Measurements from ENCODE around the gene TARBP1.
"Not testable (repeated sequence)": the region's sequence is repeated elsewhere in the genome, so short reads cannot be mapped to it uniquely, and the experiment has no call there.

TARBP1 gene

GRCh38 chr1:234478481-234479309 lies at the start of gene TARBP1:
Gene TARBP1 (minus strand): TSS chr1:234479179. CDS start chr1:234479103, 76 bp downstream.
- DNase-seq (ENCODE audit: low read depth in 3 of 3): peak; percentile 47 to 72 (median 51)

GRCh38 chr1:234528074-234528865 lies 49.3 kb upstream of the TARBP1 start:
- DNase-seq (ENCODE audit: low read depth in 3 of 3): no peak

- no peak for DNase-seq (ENCODE audit: low read depth in 3 of 3)
These were observed 48.4 kb upstream of the TARBP1 start for GRCh38 chr1:234527346-234527745.

- no peak for DNase-seq (ENCODE audit: low read depth in 3 of 3)
These were observed 47.9 kb upstream of the TARBP1 start for GRCh38 chr1:234526922-234527321.

- no peak for DNase-seq (ENCODE audit: low read depth in 3 of 3)
These were observed 46.3 kb upstream of the TARBP1 start for GRCh38 chr1:234525099-234525799.

- DNase-seq (ENCODE audit: low read depth in 3 of 3): no peak
These were observed 42.9 kb upstream of the TARBP1 start for GRCh38 chr1:234521836-234522235.

- DNase-seq (ENCODE audit: low read depth in 3 of 3): no peak
These were observed 42.2 kb upstream of the TARBP1 start for GRCh38 chr1:234520908-234521817.

GRCh38 chr1:234519506-234519905 lies 40.5 kb upstream of the TARBP1 start:
- DNase-seq (ENCODE audit: low read depth in 3 of 3): no peak

GRCh38 chr1:234518876-234519275 lies 39.9 kb upstream of the TARBP1 start:
- DNase-seq (ENCODE audit: low read depth in 3 of 3): no peak

- not testable (repeated sequence) for DNase-seq (ENCODE audit: low read depth in 3 of 3)
These were observed 39.1 kb upstream of the TARBP1 start for GRCh38 chr1:234518086-234518485.

- no peak for DNase-seq (ENCODE audit: low read depth in 3 of 3)
These were observed 38.3 kb upstream of the TARBP1 start for GRCh38 chr1:234517110-234517802.

GRCh38 chr1:234515821-234516241 lies 36.9 kb upstream of the TARBP1 start:
- DNase-seq (ENCODE audit: low read depth in 3 of 3): no peak

GRCh38 chr1:234515411-234515810 lies 36.4 kb upstream of the TARBP1 start:
- DNase-seq (ENCODE audit: low read depth in 3 of 3): no peak

- no peak for DNase-seq (ENCODE audit: low read depth in 3 of 3)
These were observed 33.5 kb upstream of the TARBP1 start for GRCh38 chr1:234512451-234512861.

- no peak for DNase-seq (ENCODE audit: low read depth in 3 of 3)
These were observed 30.7 kb upstream of the TARBP1 start for GRCh38 chr1:234509457-234510328.

GRCh38 chr1:234507626-234508387 lies 28.8 kb upstream of the TARBP1 start:
- DNase-seq (ENCODE audit: low read depth in 3 of 3): no peak

- DNase-seq (ENCODE audit: low read depth in 3 of 3): no peak
These were observed 28.1 kb upstream of the TARBP1 start for GRCh38 chr1:234507089-234507488.

GRCh38 chr1:234505769-234506102 lies 26.8 kb upstream of the TARBP1 start:
- DNase-seq (ENCODE audit: low read depth in 3 of 3): no peak

All from stimulated activated CD4-positive, alpha-beta T cell treated with anti-CD3 and anti-CD28 coated beads, TNF-alpha, amount 100 ng/mL, for 24 hours (primary cell).